Adrenal gland (tissue), 12 donors: Measurements from ENCODE around the gene KPNA6. TPM values are rescaled to one million over a fixed set of nuclear protein-coding genes. Genes with fewer than 3 reads are reported as not detected.

Experiments
- DNase-seq, 7 donors: peaks; one replicate each; pipeline ENCODE4 v3.0.0-alpha.2; 2019 to 2020
- H3K27ac ChIP-seq, 5 donors: fragments of 200-600 bp; sonication (generic) in 4 of 5; 1 replicate in 3 of 5; 2 replicates in 2 of 5; pipeline versions ENCODE4 v1.5.1 to v1.8.0; 2016 to 2020; ENCODE audit warnings: mild to moderate bottlenecking in 1 of 5
- H3K27me3 ChIP-seq: fragments of 200-600 bp; 2 replicates; pipeline ENCODE4 v1.8.0; 2021
- H3K36me3 ChIP-seq, 2 donors: fragments of 200-600 bp; replicated peaks in 1 of 2; 1 replicate in 1 of 2; 2 replicates in 1 of 2; pipeline versions ENCODE4 v1.5.1 to v1.8.0; 2018 to 2022
- H3K4me1 ChIP-seq, 2 donors: fragments of 200-600 bp; replicated peaks in 1 of 2; 1 replicate in 1 of 2; 2 replicates in 1 of 2; pipeline versions ENCODE4 v1.5.1 to v1.8.0; 2018 to 2021
- H3K4me3 ChIP-seq, 4 donors: fragments of 200-600 bp; sonication (generic) in 3 of 4; one replicate each; pipeline ENCODE4 v1.5.1; 2016 to 2018
- H3K9me3 ChIP-seq, 3 donors: fragments of 200-600 bp; sonication (generic) in 1 of 3; replicated peaks in 1 of 3; 1 replicate in 2 of 3; 2 replicates in 1 of 3; pipeline versions ENCODE4 v1.5.1 to v1.8.0; 2016 to 2021
- POLR2A ChIP-seq, 2 donors: fragments of 450-650 bp; IDR thresholded peaks; one replicate each; pipeline ENCODE4 v1.6.1; 2017; ENCODE audit warnings: antibody characterized with exemption in 2 of 2, mild to moderate bottlenecking in 2 of 2, moderate library complexity in 1 of 2
- WGBS, 4 donors: extraction: QIAGEN DNeasy Blood & Tissue Kit in 2 of 4; methylation state at CpG; one replicate each; pipeline versions ENCODE4 v1.1.5 to v1.1.7; 2013 to 2017; 5-methylcytosine and 5-hydroxymethylcytosine counted together
- intact Hi-C, 2 donors: fragments of 100-400 bp; cut with DNase I; formaldehyde crosslinking; loops; one replicate each; pipeline versions ENCODE4 v1.14.1 to v1.15.0; 2022 to 2023
- microRNA-seq, 3 donors: library from miRNA; unstranded; fragments of <30 nt; microRNA quantifications; one replicate each; pipeline ENCODE4, GENCODE V29; 2017 to 2020
- polyA plus RNA-seq, 3 donors: library from polyadenylated mRNA; stranded (reverse); fragments of 200-250 nt in 2 of 3; fragments of 350-450 nt in 1 of 3; fragmentation: Illumina TruSeq in 1 of 3; extraction: RNeasy Lipid Tissue Mini Kit (QIAGEN cat#74804) in 1 of 3; gene quantifications; one replicate each; pipeline ENCODE4 v1.2.3, GENCODE V29; 2013 to 2014
- small RNA-seq, 2 donors: library from RNA; depleted of rRNA; stranded (forward); fragments of <200 nt; gene quantifications; one replicate each; pipeline ENCODE3, GENCODE V24; 2016
- total RNA-seq, 9 donors: library from RNA; depleted of rRNA in 4 of 9; stranded (reverse); fragments of >200 nt in 4 of 9; fragments of 120-200 nt in 1 of 9; fragmentation: NEBNext Ultra II Directional in 1 of 9; extraction: Animal tissue kit (Norgen Biotek cat#: 25700) in 1 of 9; gene quantifications; one replicate each; pipeline versions ENCODE4 v1.1.0 to v1.2.4, GENCODE V29; 2013 to 2023
- TF ChIP-seq, protein P1 (sequence below), 6 experiments: fragments of 450-650 bp in 4 of 6; fragments of 200-600 bp in 2 of 6; sonication (generic) in 1 of 6; IDR thresholded peaks; 1 replicate in 5 of 6; 2 replicates in 1 of 6; pipeline versions ENCODE4 v1.5.1 to v1.8.0; 2016 to 2021; ENCODE audit warnings: antibody characterized with exemption in 6 of 6, mild to moderate bottlenecking in 2 of 6, moderate library complexity in 1 of 6
- donor health status: healthy with polysubstance abuse.
- donor health status: Bipolar disorder and iron deficiency.
- donor health status: DM: yes; HTN: yes; CAD: no.
- donor health status: DM: no; HTN: no; CAD: no.
- donor health status: DM: no; HTN: no; CAD: no.
- donor health status: DM: yes; HTN: yes; CAD: no.

Gene KPNA6
- total and polyA plus RNA-seq, 12 donors: 9.3 to 86.6 (median 51.0) TPM

DNA sequence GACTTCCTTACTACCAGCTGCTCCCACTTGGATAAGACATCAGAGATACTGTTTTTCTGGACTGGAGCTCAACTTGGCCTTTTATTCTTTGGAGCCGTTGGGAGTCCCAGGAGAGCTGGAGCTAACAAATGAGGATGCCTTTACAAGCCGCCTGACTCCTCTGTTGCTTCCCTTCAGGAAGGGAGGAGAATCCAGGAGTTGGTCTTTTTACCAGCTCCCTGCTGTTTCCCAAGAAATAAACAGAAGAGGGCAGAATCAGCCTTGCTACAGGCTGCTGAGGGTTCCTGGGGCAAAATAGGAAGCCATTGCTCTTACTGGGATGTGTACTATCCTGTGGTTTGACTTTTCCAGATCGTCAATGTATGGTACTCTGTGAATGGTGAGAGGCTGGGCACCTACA, 115.8 kb downstream of the KPNA6 start:
- H3K36me3 ChIP-seq: peaks cover 0 to 62% of the 10 kb centered on the region in 2 donors
- intact Hi-C loops: no loop called here
- TF ChIP-seq POLR2A (IDR thresholded peaks at IDR 0.05): no peak
- TF ChIP-seq, protein P1, sequence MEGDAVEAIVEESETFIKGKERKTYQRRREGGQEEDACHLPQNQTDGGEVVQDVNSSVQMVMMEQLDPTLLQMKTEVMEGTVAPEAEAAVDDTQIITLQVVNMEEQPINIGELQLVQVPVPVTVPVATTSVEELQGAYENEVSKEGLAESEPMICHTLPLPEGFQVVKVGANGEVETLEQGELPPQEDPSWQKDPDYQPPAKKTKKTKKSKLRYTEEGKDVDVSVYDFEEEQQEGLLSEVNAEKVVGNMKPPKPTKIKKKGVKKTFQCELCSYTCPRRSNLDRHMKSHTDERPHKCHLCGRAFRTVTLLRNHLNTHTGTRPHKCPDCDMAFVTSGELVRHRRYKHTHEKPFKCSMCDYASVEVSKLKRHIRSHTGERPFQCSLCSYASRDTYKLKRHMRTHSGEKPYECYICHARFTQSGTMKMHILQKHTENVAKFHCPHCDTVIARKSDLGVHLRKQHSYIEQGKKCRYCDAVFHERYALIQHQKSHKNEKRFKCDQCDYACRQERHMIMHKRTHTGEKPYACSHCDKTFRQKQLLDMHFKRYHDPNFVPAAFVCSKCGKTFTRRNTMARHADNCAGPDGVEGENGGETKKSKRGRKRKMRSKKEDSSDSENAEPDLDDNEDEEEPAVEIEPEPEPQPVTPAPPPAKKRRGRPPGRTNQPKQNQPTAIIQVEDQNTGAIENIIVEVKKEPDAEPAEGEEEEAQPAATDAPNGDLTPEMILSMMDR (IDR thresholded peaks at IDR 0.05): no peak
- no peak overlapping the region for H3K4me3 ChIP-seq
- peaks cover 21 to 31% of the 10 kb centered on the region in 2 donors for H3K4me1 ChIP-seq
- WGBS, 4 donors: 48 to 76% (median 70%) methylated on average over 3 of the region's 3 CpGs
- DNase-seq: no peak
- H3K27ac ChIP-seq: peak overlapping the region in 3 of 5 donors; percentile 57 to 90 (median 87)
- H3K9me3 ChIP-seq: no peaks in the 10 kb centered on the region
- no peaks in the 10 kb centered on the region for H3K27me3 ChIP-seq

GRCh38 chr1:32224285-32224684, 116.4 kb downstream of the KPNA6 start:
- no peaks in the 10 kb centered on the region for H3K9me3 ChIP-seq
- H3K27ac ChIP-seq: no peak overlapping the region
- DNase-seq: no peak
- 67 to 91% (median 77%) methylated on average over 4 of the region's 4 CpGs for WGBS, 4 donors
- peaks cover 21 to 31% of the 10 kb centered on the region in 2 donors for H3K4me1 ChIP-seq
- H3K36me3 ChIP-seq: peaks cover 0 to 66% of the 10 kb centered on the region in 2 donors
- H3K27me3 ChIP-seq: no peaks in the 10 kb centered on the region
- intact Hi-C loops: no loop called here
- TF ChIP-seq POLR2A (IDR thresholded peaks at IDR 0.05): no peak
- TF ChIP-seq, protein P1 (IDR thresholded peaks at IDR 0.05): no peak
- no peak overlapping the region for H3K4me3 ChIP-seq

Small RNAs within 50 kb of the gene (microRNA-seq; reads per million reads assigned to microRNA genes)
- 0 reads per million in 3 donors for gene MIR5585

Small RNAs within 50 kb of the gene (small RNA-seq; reads per million reads assigned to genes)
- gene MIR5585: 0 reads per million in 2 donors
- 0 reads per million in 2 donors for gene RF00017

Other genes starting within 250 kb of the KPNA6 start
- 100 to 1,000 TPM in 7 of 9 donors, 10 to 100 TPM in 2; 75.9 to 268 (median 180) TPM for gene PTP4A2, start 169.7 kb upstream of the KPNA6 start, total RNA-seq
- gene PTP4A2, start 169.7 kb upstream of the KPNA6 start, polyA plus RNA-seq: 100 to 1,000 TPM in 1 of 3 donors, 10 to 100 TPM in 2; 51.8 to 371 (median 56.2) TPM
- 100 to 1,000 TPM in 1 of 9 donors, 10 to 100 TPM in 8; 50.1 to 108 (median 77.1) TPM for gene KHDRBS1, start 94.2 kb upstream of the KPNA6 start, total RNA-seq
- gene KHDRBS1, start 94.2 kb upstream of the KPNA6 start, polyA plus RNA-seq: 10 to 100 TPM; 37.3 to 88.2 (median 43.7) TPM
- 10 to 100 TPM in 4 of 9 donors, 1 to 10 TPM in 5; 4.4 to 17.4 (median 8.9) TPM for gene TMEM39B, start 35.1 kb upstream of the KPNA6 start, total RNA-seq
- 10 to 100 TPM in 2 of 3 donors, 1 to 10 TPM in 1; 9.2 to 15.1 (median 14.2) TPM for gene TMEM39B, start 35.1 kb upstream of the KPNA6 start, polyA plus RNA-seq
- gene TXLNA, start 71.6 kb downstream of the KPNA6 start, total RNA-seq: 10 to 100 TPM; 52.7 to 97.4 (median 66.1) TPM
- gene TXLNA, start 71.6 kb downstream of the KPNA6 start, polyA plus RNA-seq: 10 to 100 TPM; 14.9 to 51.0 (median 25.7) TPM
- 10 to 100 TPM; 11.4 to 34.0 (median 20.5) TPM for gene CCDC28B, start 92.5 kb downstream of the KPNA6 start, total RNA-seq
- 10 to 100 TPM in 2 of 3 donors, 1 to 10 TPM in 1; 3.4 to 47.7 (median 42.6) TPM for gene CCDC28B, start 92.5 kb downstream of the KPNA6 start, polyA plus RNA-seq
- gene IQCC, start 97.6 kb downstream of the KPNA6 start, total RNA-seq: 1 to 10 TPM; 1.5 to 3.6 (median 2.7) TPM
- 1 to 10 TPM; 3.1 to 3.9 (median 3.6) TPM for gene IQCC, start 97.6 kb downstream of the KPNA6 start, polyA plus RNA-seq
- not detected for gene DCDC2B, start 101.0 kb downstream of the KPNA6 start, total RNA-seq
- gene DCDC2B, start 101.0 kb downstream of the KPNA6 start, polyA plus RNA-seq: not detected
- 10 to 100 TPM in 7 of 9 donors, 1 to 10 TPM in 2; 2.1 to 27.1 (median 16.3) TPM for gene TMEM234, start 114.3 kb downstream of the KPNA6 start, total RNA-seq
- gene TMEM234, start 114.3 kb downstream of the KPNA6 start, polyA plus RNA-seq: 10 to 100 TPM; 10.2 to 57.7 (median 34.6) TPM
- 100 to 1,000 TPM; 187 to 672 (median 202) TPM for gene EIF3I, start 114.4 kb downstream of the KPNA6 start, total RNA-seq
- gene EIF3I, start 114.4 kb downstream of the KPNA6 start, polyA plus RNA-seq: 100 to 1,000 TPM; 196 to 312 (median 294) TPM
- 10 to 100 TPM in 8 of 9 donors, 1 to 10 TPM in 1; 3.2 to 34.5 (median 26.0) TPM for gene FAM167B, start 139.2 kb downstream of the KPNA6 start, total RNA-seq
- gene FAM167B, start 139.2 kb downstream of the KPNA6 start, polyA plus RNA-seq: 10 to 100 TPM in 2 of 3 donors, 1 to 10 TPM in 1; 5.8 to 58.2 (median 30.0) TPM
- gene LCK, start 143.2 kb downstream of the KPNA6 start, total RNA-seq: 1 to 10 TPM in 6 of 9 donors, under 1 TPM in 3; 0.30 to 2.7 (median 1.9) TPM
- 1 to 10 TPM in 2 of 3 donors, under 1 TPM in 1; 0.46 to 2.9 (median 1.2) TPM for gene LCK, start 143.2 kb downstream of the KPNA6 start, polyA plus RNA-seq
- gene HDAC1, start 184.0 kb downstream of the KPNA6 start, total RNA-seq: 10 to 100 TPM; 52.2 to 95.2 (median 76.9) TPM
- gene HDAC1, start 184.0 kb downstream of the KPNA6 start, polyA plus RNA-seq: 10 to 100 TPM; 54.4 to 70.1 (median 59.6) TPM
- gene MARCKSL1, start 228.2 kb downstream of the KPNA6 start, total RNA-seq: 10 to 100 TPM; 24.2 to 82.2 (median 49.0) TPM
- 10 to 100 TPM; 34.4 to 54.8 (median 49.2) TPM for gene MARCKSL1, start 228.2 kb downstream of the KPNA6 start, polyA plus RNA-seq